ENCODE data around the gene ATRIP.

- peak; percentile 50 for TF ChIP-seq CTCF (IDR thresholded peaks at IDR 0.05; ENCODE audit: low read depth, low read length, poor library complexity, severe bottlenecking)
- TF ChIP-seq EZH2phosphoT487 (IDR thresholded peaks at IDR 0.05; ENCODE audit: borderline replicate concordance, low read length): no peak
These were observed 24.3 kb upstream of the ATRIP start for GRCh38 chr3:48422272-48422671.
